Measurements from ENCODE around the gene CASK. TPM values are rescaled to one million over a fixed set of nuclear protein-coding genes. Genes with fewer than 3 reads are reported as not detected.

The CASK gene
- total RNA-seq, 1 donor from 2014 or later = 38.2 TPM

DNA sequence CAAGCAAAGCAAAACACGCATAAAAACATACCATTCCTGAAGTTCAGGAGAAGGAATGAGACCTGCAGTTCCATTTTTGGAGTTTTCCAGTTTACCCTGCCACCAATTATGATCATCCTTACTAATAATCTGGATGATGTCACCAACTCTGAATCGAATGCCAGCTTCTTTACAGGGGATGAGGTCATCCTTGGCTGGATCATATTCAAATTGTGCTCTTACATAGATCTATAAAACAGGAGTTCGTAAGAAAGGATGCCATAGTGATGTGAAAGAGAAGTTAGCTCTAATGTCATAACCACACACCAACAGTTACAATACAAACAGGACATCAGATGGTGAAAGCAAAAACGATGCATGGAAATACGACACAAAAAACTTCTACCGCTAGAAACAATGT, 369.7 kb downstream of the CASK start:
- no peaks in the 10 kb centered on the region for H3K27me3 ChIP-seq (ENCODE audit: low read depth)
- no peak for TF ChIP-seq CTCF (IDR thresholded peaks at IDR 0.05)
- intact Hi-C loops (cut with DNase I) = no loop called here
- H3K4me3 ChIP-seq = no peak overlapping the region
- ATAC-seq (no peak), DNase-seq (no peak)
- no peaks in the 10 kb centered on the region for H3K9me3 ChIP-seq
- H3K4me1 ChIP-seq = no peaks in the 10 kb centered on the region
- H3K27ac ChIP-seq = no peak overlapping the region
- no peaks in the 10 kb centered on the region for H3K36me3 ChIP-seq

GRCh38 chrX:41548411-41548810, 374.9 kb downstream of the CASK start:
- intact Hi-C loops (cut with DNase I) = no loop called here
- Histone ChIP-seq H3K4me3 (no peak overlapping the region), H3K36me3 (no peaks in the 10 kb centered on the region), H3K4me1 (no peaks in the 10 kb centered on the region), H3K27ac (no peak overlapping the region), H3K27me3 (ENCODE audit: low read depth) (no peaks in the 10 kb centered on the region), H3K9me3 (no peaks in the 10 kb centered on the region)
- ATAC-seq (no peak), DNase-seq (no peak)
- no peak for TF ChIP-seq CTCF (IDR thresholded peaks at IDR 0.05)

- Histone ChIP-seq H3K36me3 (no peaks in the 10 kb centered on the region), H3K9me3 (no peaks in the 10 kb centered on the region), H3K4me3 (no peak overlapping the region), H3K27me3 (ENCODE audit: low read depth) (no peaks in the 10 kb centered on the region), H3K4me1 (no peaks in the 10 kb centered on the region), H3K27ac (no peak overlapping the region)
- TF ChIP-seq CTCF (IDR thresholded peaks at IDR 0.05) = no peak
- DNase-seq = no peak
- no peak for ATAC-seq
- intact Hi-C loops (cut with DNase I) = no loop called here
These were observed 379.7 kb downstream of the CASK start for GRCh38 chrX:41543668-41544067.

GRCh38 chrX:41543025-41543424, 380.3 kb downstream of the CASK start:
- no peak for ATAC-seq
- Histone ChIP-seq H3K27ac (no peak overlapping the region), H3K4me3 (no peak overlapping the region), H3K9me3 (no peaks in the 10 kb centered on the region), H3K4me1 (no peaks in the 10 kb centered on the region), H3K27me3 (ENCODE audit: low read depth) (no peaks in the 10 kb centered on the region), H3K36me3 (no peaks in the 10 kb centered on the region)
- intact Hi-C loops (cut with DNase I) = no loop called here
- TF ChIP-seq CTCF (IDR thresholded peaks at IDR 0.05) = no peak
- DNase-seq = no peak

- no peak for TF ChIP-seq CTCF (IDR thresholded peaks at IDR 0.05)
- no peaks in the 10 kb centered on the region for H3K4me1 ChIP-seq
- DNase-seq (no peak), ATAC-seq (no peak)
- H3K27ac ChIP-seq = no peak overlapping the region
- H3K36me3 ChIP-seq = no peaks in the 10 kb centered on the region
- no peaks in the 10 kb centered on the region for H3K9me3 ChIP-seq
- intact Hi-C loops (cut with DNase I) = no loop called here
- no peaks in the 10 kb centered on the region for H3K27me3 ChIP-seq (ENCODE audit: low read depth)
- H3K4me3 ChIP-seq = no peak overlapping the region
These were observed 380.8 kb downstream of the CASK start for GRCh38 chrX:41542536-41542935.

DNA sequence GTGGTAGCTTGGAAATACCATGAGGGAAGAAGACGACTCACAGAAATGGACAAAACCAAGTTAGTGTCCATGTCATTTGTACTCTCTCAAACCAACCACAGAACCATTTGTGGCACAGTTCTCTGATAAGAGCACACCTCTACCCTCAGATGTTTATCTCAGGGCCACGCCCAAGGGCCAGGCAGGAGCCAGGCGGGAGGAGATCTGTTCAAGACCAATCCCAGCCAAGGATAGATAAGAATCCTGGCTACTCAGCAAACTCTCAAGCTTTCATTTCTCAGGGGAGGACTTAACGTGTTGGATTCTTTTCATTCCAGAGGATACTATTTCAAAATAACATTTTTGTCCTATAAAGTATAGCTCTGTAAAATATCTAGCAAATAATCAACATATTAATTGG, 381.2 kb downstream of the CASK start:
- H3K36me3 ChIP-seq = no peaks in the 10 kb centered on the region
- H3K4me3 ChIP-seq = no peak overlapping the region
- DNase-seq = no peak
- H3K9me3 ChIP-seq = no peaks in the 10 kb centered on the region
- intact Hi-C loops (cut with DNase I) = no loop called here
- no peaks in the 10 kb centered on the region for H3K4me1 ChIP-seq
- peak in 1 of 2 donors; percentile 45 for ATAC-seq
- H3K27ac ChIP-seq = no peak overlapping the region
- no peaks in the 10 kb centered on the region for H3K27me3 ChIP-seq (ENCODE audit: low read depth)
- no peak for TF ChIP-seq CTCF (IDR thresholded peaks at IDR 0.05)

Data from lower lobe of right lung (tissue), 2 donors.